Lung (tissue), 12 donors: Measurements from ENCODE around the gene PRKRA. TPM values are rescaled to one million over a fixed set of nuclear protein-coding genes. Genes with fewer than 3 reads are reported as not detected.

ENCODE experiments used
- ATAC-seq: fragments of 200-7000 bp; cut with Tn5 transposase; one replicate; pipeline ENCODE4 v1.9.1; 2020; ENCODE audit warnings: moderate number of reproducible peaks; ENCODE audit not compliant: insufficient read depth, low FRiP score
- DNase-seq, 3 donors: peaks; one replicate each; pipeline ENCODE4 v3.0.0-alpha.2; 2013 to 2017
- H3K27ac ChIP-seq, 2 donors: one replicate each; pipeline ENCODE4 v1.5.1; 2013; ENCODE audit warnings: mild to moderate bottlenecking in 2 of 2, moderate library complexity in 2 of 2, control low read depth in 1 of 2, inconsistent platforms in 1 of 2, low read depth in 1 of 2, low read length in 1 of 2
- H3K27me3 ChIP-seq, 3 donors: one replicate each; pipeline ENCODE4 v1.5.1; 2013; ENCODE audit warnings: low read length in 2 of 3; ENCODE audit not compliant: control insufficient read depth in 3 of 3, insufficient read depth in 3 of 3
- H3K36me3 ChIP-seq, 4 donors: one replicate each; pipeline ENCODE4 v1.5.1; 2013; ENCODE audit warnings: low read length in 4 of 4, mild to moderate bottlenecking in 1 of 4, moderate library complexity in 1 of 4; ENCODE audit not compliant: control insufficient read depth in 4 of 4, insufficient read depth in 4 of 4
- H3K4me1 ChIP-seq, 5 donors: one replicate each; pipeline ENCODE4 v1.5.1; 2013; ENCODE audit warnings: low read length in 5 of 5, mild to moderate bottlenecking in 2 of 5, moderate library complexity in 1 of 5; ENCODE audit not compliant: control insufficient read depth in 5 of 5, insufficient read depth in 5 of 5
- H3K4me3 ChIP-seq: one replicate; pipeline ENCODE4 v1.5.1; 2013; ENCODE audit warnings: mild to moderate bottlenecking, control low read depth, moderate library complexity
- H3K9ac ChIP-seq, 2 donors: one replicate each; pipeline ENCODE4 v1.5.1; 2013; ENCODE audit warnings: low read length in 2 of 2, control low read depth in 1 of 2; ENCODE audit not compliant: insufficient read depth in 1 of 2
- H3K9me3 ChIP-seq, 4 donors: one replicate each; pipeline ENCODE4 v1.5.1; 2013; ENCODE audit warnings: low read length in 3 of 4, mild to moderate bottlenecking in 1 of 4, moderate library complexity in 1 of 4; ENCODE audit not compliant: control insufficient read depth in 4 of 4, insufficient read depth in 3 of 4
- WGBS, 2 donors: extraction: QIAGEN DNeasy Blood & Tissue Kit; methylation state at CpG; one replicate each; pipeline ENCODE4 v1.1.7; 2013; 5-methylcytosine and 5-hydroxymethylcytosine counted together
- polyA plus RNA-seq, 2 donors: library from polyadenylated mRNA; stranded (reverse); fragments of 200-250 nt; gene quantifications; one replicate each; pipeline ENCODE4 v1.2.1, GENCODE V29; 2013
- total RNA-seq, 2 donors: library from RNA; depleted of rRNA in 1 of 2; stranded (reverse); fragments of >200 nt in 1 of 2; gene quantifications; one replicate each; pipeline ENCODE4 v1.2.1, GENCODE V29; 2014 to 2021
- TF ChIP-seq, protein P1 (sequence below): IDR thresholded peaks from 2 replicates; pipeline ENCODE4 v1.5.1; 2012; ENCODE audit warnings: mild to moderate bottlenecking; ENCODE audit errors: control extremely low read depth, extremely low read depth
- donor health status: control.
- donor health status: control.
- donor health status: Bipolar disorder and iron deficiency.
- donor health status: healthy.
- donor health status: DM: yes; HTN: yes; CAD: no.

PRKRA gene
- total and polyA plus RNA-seq, 4 donors = 26.8 to 68.5 (median 43.7) TPM

- Histone ChIP-seq H3K36me3 (no peaks in the 10 kb centered on the region), H3K4me3 (no peak overlapping the region), H3K9me3 (no peaks in the 10 kb centered on the region), H3K4me1 (peaks cover 0 to 3% (median 0%) of the 10 kb centered on the region in 5 donors), H3K9ac (no peak overlapping the region), H3K27ac (no peak overlapping the region), H3K27me3 (no peaks in the 10 kb centered on the region)
- DNase-seq (peak; percentile 40 to 69 (median 48)), ATAC-seq (no peak)
- TF ChIP-seq, protein P1, sequence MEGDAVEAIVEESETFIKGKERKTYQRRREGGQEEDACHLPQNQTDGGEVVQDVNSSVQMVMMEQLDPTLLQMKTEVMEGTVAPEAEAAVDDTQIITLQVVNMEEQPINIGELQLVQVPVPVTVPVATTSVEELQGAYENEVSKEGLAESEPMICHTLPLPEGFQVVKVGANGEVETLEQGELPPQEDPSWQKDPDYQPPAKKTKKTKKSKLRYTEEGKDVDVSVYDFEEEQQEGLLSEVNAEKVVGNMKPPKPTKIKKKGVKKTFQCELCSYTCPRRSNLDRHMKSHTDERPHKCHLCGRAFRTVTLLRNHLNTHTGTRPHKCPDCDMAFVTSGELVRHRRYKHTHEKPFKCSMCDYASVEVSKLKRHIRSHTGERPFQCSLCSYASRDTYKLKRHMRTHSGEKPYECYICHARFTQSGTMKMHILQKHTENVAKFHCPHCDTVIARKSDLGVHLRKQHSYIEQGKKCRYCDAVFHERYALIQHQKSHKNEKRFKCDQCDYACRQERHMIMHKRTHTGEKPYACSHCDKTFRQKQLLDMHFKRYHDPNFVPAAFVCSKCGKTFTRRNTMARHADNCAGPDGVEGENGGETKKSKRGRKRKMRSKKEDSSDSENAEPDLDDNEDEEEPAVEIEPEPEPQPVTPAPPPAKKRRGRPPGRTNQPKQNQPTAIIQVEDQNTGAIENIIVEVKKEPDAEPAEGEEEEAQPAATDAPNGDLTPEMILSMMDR = no peak
- WGBS, 2 donors = 28 to 29% methylated on average over 4 of the region's 4 CpGs
These were observed 46.6 kb downstream of the PRKRA start for GRCh38 chr2:178404368-178404767.

DNA sequence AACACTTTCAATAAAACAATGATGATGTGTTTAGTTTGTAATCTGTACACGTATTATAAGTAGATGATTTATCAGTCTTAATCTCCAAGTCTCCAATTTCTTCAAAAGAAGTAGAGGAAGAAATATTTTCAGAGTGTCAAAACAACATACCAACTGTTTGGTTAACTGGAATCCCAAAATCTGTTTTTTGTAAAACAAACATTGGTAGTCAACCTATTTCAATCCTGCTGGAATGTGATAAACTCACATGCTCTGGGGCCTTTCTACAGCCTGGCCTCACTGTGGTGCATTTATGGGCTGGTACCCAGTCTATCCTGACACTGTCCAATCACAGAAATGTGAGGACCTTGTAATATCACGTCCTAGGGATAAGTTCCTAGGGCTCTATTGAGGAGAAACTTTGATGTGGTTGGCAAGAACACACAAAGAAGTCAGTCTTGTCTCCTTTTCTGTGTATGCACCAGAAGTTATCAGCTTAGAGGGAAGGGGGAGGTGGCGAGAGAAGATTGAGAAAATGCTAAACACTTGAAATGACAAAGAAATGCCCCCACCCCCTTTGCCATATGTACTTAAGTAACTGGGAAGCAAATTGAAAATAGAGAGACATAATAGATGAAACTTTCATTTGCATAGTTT, 47.2 kb downstream of the PRKRA start:
- Histone ChIP-seq H3K36me3 (no peaks in the 10 kb centered on the region), H3K4me3 (no peak overlapping the region), H3K9me3 (no peaks in the 10 kb centered on the region), H3K9ac (no peak overlapping the region), H3K4me1 (peaks cover 0 to 3% (median 0%) of the 10 kb centered on the region in 5 donors), H3K27ac (no peak overlapping the region), H3K27me3 (no peaks in the 10 kb centered on the region)
- TF ChIP-seq, protein P1 = no peak
- DNase-seq (no peak), ATAC-seq (no peak)
- 70 to 84% methylated on average over 3 of the region's 3 CpGs for WGBS, 2 donors

DNA sequence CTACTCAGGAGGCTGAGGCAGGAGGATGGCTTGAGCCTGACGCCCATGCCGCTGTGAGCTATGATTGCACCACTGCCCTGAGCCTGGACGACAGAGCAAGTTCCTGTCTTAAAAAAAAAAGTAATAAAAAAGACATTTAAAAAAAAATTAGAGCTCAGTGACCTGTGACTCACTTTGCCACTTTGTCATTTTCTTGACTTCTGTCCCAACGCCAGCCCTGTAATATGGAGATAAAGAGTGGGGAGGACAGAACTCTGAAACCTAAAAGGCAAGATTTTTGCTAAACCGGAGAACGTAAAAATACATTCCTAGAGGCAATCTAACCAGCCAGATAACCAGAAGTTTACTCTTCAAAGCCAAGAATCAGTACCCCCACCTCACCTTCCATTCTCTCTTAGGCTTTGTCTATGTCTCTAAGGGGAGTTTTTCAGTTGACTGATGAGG, 49.0 kb downstream of the PRKRA start:
- no peak overlapping the region for H3K9ac ChIP-seq
- H3K36me3 ChIP-seq = no peaks in the 10 kb centered on the region
- DNase-seq (no peak), ATAC-seq (no peak)
- 79 to 80% methylated on average over 6 of the region's 6 CpGs for WGBS, 2 donors
- H3K27ac ChIP-seq = no peak overlapping the region
- no peaks in the 10 kb centered on the region for H3K9me3 ChIP-seq
- H3K27me3 ChIP-seq = no peaks in the 10 kb centered on the region
- TF ChIP-seq, protein P1 = no peak
- peaks cover 0 to 3% (median 0%) of the 10 kb centered on the region in 5 donors for H3K4me1 ChIP-seq
- no peak overlapping the region for H3K4me3 ChIP-seq
